WTC11 (cell line): ENCODE results near the gene GASK1A.

Experiments
- ATF3 ChIP-seq: sonication (generic); formaldehyde crosslinking; conservative IDR thresholded peaks from 2 replicates; pipeline ENCODE4 v1.8.1; 2022; ENCODE audit warnings: mild to moderate bottlenecking, missing genetic modification reagents
- CTCF ChIP-seq: fragments of 200-600 bp; IDR thresholded peaks from 2 replicates; pipeline ENCODE4 v1.8.0; 2022; ENCODE audit warnings: antibody characterized with exemption

- TF ChIP-seq CTCF (no peak), ATF3 (no peak)
These were observed 80.3 kb downstream of the GASK1A start for GRCh38 chr3:43059456-43059855.
